ENCODE data around the gene KDM4C. TPM values are rescaled to one million over a fixed set of nuclear protein-coding genes. Genes with fewer than 3 reads are reported as not detected.
"Not testable (repeated sequence)": the region's sequence is repeated elsewhere in the genome, so short reads cannot be mapped to it uniquely, and the experiment has no call there.

Gene KDM4C
- total RNA-seq, 1 donor from 2014 or later, result 76.8 TPM

DNA sequence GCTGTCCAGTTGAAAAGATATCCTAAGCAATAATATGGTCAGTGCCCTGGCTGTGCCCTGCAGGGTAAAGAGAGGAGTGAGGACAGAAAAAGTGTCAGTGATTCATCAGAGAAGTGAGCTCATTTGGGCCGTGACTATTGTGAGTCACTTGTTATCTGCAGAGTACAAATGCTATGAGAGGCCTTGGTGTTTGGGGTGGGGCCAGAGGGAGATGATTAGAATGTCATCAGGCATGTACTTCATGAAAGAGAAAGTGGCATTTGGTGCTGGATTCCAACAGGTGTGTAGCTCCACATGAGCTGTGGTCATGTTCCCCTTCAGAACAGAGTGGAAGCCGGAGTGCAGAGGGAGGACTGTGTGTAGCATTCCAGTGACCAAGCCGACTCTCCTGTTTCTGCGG is 174.1 kb downstream of the KDM4C start:
- no peak for DNase-seq (ENCODE audit: low spot score)

GRCh38 chr9:6936103-6936502 is 178.3 kb downstream of the KDM4C start:
- DNase-seq (ENCODE audit: low spot score), result no peak

- no peak for DNase-seq (ENCODE audit: low spot score)
These were observed 179.4 kb downstream of the KDM4C start for GRCh38 chr9:6937209-6937608.

DNA sequence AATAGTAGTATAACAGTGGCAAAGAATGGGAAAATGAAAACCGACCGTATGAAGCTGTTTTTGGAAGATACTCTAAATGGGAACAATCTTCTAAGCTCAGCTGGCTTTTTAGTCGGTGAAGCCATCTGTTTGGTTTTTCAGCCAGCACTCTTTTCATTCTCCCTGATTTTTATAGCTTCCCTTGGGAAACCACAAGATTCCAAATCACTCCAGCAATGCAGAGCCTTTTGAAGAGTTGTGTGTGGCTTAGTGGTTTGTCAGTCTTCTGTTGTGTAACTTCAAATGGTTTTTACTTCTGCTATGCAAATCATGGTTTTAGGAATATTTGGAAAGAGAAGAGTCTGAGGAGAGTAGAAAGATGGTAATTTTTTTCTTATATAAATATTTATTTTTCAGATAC is 180.7 kb downstream of the KDM4C start:
- DNase-seq (ENCODE audit: low spot score), result no peak

DNA sequence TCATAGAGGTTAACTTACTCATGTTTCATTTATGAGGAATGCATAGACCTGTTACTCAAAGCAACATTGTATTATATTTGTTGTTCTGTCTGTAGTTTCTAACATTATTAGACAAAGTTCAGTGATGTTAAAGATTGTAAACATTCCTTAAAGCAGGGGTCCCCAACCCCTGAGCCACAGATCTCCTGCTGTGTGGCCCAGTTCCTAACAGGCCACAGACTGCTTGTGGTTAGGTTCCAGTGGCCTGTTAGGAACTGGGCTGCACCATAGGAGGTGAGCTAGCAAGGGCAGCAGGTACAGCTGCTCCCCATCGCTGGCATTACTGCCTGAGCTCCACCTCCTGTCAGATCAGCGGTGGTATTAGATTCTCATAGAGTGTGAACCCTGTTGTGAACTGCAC is 181.1 kb downstream of the KDM4C start:
- DNase-seq (ENCODE audit: low spot score), result no peak

- no peak for DNase-seq (ENCODE audit: low spot score)
These were observed 183.7 kb downstream of the KDM4C start for GRCh38 chr9:6941501-6941900.

- no peak for DNase-seq (ENCODE audit: low spot score)
These were observed 184.6 kb downstream of the KDM4C start for GRCh38 chr9:6942406-6942805.

GRCh38 chr9:6943293-6943692 is 185.5 kb downstream of the KDM4C start:
- DNase-seq (ENCODE audit: low spot score), result no peak

DNA sequence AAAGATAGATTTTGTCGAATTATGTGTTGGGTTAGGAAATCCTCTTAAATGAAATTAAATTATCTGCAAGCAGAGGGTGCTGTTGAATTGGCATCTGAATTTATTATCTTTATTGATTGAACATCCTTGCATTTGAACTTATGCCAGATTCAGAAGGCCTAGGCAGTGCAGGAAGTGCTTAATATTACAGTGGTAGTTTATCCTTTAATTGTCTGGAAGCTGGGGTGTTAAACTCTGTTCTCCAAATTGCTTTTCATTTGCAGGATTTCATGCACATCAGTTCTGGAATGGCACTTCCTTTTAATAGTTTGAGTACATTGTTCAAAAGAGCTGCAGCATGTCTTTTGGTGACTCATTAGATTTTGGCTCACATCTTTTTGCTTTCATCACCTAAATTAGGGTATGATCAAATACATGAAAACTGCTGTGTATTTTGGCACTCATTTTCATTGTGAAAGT is 186.3 kb downstream of the KDM4C start:
- no peak for DNase-seq (ENCODE audit: low spot score)

DNA sequence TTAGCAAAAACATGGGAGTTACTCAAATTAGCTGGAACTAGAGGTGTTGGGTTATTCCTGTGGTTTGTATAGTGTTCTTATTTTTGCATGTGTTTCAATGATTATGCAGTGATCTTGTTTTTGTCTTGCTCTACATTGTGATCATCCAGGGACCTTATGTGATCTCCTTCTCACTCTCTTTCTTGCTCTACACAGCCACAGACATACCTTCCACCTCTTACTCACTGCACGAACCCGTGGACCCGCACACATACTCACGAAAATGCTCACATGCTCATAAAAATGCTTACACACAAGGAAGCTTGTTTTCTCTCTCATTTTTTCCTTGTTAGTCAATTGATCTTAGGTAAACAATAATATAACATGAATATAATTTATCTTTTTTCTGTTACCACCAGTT is 187.1 kb downstream of the KDM4C start:
- DNase-seq (ENCODE audit: low spot score), result no peak

DNA sequence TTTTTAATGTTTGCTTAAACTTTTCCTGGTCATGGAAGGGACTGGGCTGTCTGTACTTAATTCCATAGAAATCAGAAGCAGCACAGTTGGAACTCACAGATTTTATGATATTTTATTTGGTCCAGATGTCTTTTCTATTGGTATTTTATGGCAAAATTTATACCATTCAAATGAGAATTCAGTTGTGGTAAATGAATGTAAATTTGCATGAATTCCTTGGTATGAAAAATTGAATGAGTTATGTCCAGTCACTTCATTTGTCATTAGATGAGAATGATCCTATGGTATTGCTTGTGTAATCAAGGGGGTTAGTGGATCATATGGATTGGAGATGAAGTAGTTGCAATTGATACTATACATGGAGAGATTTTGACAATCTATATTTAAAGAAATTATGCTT is 188.0 kb downstream of the KDM4C start:
- DNase-seq (ENCODE audit: low spot score), result no peak

DNA sequence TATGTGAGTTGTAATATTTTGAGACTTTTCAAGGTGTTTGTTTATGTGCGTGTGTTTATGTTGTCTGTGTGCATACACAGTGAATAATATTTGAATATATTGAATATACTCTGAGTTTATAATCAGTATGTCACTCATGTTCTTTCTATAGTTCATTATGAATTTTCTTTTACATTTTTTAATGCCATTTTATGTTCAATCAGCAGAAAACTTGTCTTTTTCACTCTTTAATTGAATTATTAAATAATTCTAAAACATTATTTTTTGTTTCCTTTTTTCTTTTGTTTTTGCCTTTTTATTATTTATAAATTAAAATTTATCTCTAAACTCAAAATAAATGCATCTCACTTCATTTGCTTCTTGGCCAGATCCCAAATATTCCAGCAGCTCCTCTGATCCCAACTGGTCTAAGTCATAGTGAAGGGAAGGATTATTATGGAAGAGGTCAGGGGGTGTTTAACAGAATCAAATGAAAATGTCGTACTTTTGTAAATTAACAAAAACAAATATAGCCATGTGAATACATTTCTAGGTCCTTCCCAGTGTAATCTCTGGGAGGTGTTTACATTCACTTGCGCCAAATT is 188.9 kb downstream of the KDM4C start:
- DNase-seq (ENCODE audit: low spot score), result no peak

DNA sequence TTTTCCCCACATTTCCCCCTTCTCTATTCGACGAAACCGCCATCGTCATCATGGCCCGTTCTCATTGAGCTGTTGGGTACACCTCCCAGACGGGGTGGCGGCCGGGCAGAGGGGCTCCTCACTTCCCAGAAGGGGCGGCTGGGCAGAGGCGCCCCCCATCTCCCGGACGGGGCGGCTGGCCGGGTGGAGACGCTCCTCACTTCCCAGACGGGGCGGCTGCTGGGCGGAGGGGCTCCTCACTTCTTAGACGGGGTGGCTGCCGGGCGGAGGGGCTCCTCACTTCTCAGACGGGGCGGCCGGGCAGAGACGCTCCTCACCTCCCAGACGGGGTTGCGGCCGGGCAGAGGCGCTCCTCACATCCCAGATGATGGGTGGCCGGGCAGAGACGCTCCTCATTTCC is 191.1 kb downstream of the KDM4C start:
- not testable (repeated sequence) for DNase-seq (ENCODE audit: low spot score)

DNA sequence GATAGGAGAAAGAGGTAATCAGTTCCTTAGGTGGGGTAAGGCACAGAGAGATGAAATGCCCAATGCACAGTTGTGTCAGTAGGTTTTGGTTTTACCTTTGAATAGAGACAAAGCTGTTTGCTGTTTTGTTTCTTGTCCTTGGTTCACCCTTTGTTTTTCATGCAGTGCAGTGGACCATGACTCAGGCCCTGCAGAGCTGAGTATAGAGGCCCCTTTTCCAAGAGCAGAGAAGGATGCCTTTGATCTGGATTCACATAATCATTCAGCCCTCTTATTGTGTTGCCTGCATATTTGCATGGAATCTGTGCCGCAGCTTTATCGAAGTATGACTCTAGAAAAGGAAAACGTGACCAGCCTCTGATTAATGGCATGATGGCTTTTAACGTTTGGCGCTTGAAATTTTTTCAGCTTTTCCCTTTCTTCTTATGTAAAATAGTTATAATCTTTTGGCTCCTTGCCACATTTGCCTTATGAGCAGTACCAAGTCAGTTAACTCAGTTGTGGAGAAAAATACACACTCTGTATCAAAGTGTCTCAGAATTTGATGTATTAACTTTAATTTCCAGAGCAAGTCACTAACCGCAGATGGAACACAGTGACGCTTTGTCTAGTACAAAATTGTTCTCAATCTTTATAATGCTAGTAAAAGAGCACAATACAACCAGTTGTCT is 197.6 kb downstream of the KDM4C start:
- no peak for DNase-seq (ENCODE audit: low spot score)

- no peak for DNase-seq (ENCODE audit: low spot score)
These were observed 199.1 kb downstream of the KDM4C start for GRCh38 chr9:6956879-6957278.

- no peak for DNase-seq (ENCODE audit: low spot score)
These were observed 201.7 kb downstream of the KDM4C start for GRCh38 chr9:6959270-6960000.

GRCh38 chr9:6960777-6961176 is 203.0 kb downstream of the KDM4C start:
- DNase-seq (ENCODE audit: low spot score), result no peak

- DNase-seq (ENCODE audit: low spot score), result no peak
These were observed 204.2 kb downstream of the KDM4C start for GRCh38 chr9:6961845-6962522.

DNA sequence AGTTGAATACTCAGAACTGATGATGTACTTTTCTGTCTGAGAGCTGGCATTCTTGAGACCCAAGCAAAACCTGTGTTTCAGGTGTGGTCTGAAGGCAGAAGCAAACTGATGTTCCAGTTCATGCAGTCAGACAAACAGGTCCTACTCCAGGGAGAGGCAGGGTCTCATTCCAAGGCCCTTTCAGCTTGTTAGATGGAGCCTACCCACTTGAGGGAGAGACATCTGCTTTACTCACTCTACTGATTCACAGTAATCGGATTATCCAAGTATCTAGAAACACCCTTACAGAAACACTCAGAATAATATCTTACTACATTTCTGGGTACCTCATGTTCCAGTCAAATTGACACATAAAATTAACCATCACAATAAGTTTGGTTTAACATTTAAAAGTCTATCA is 207.8 kb downstream of the KDM4C start:
- no peak for DNase-seq (ENCODE audit: low spot score)

DNA sequence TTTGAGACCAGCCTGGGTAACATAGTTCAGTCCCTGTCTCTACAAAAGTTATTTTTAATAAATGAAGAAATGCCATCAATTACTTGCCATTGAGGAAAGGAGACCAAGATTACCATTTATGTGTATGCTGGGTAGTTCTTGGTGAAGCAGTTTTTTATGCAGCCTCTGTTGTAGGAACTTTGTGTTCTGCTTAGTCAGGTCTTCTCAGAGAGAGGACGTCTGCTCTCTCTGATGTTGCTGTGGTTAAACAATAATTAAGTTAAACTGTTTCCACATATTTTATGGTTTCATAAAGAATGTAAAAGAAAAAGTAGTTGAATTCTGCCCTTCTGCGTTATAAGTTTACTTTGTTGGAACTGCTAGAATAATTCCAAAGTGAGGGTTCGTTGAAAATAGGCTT is 210.5 kb downstream of the KDM4C start:
- no peak for DNase-seq (ENCODE audit: low spot score)

- DNase-seq (ENCODE audit: low spot score), result no peak
These were observed 212.0 kb downstream of the KDM4C start for GRCh38 chr9:6969805-6970204.

DNA sequence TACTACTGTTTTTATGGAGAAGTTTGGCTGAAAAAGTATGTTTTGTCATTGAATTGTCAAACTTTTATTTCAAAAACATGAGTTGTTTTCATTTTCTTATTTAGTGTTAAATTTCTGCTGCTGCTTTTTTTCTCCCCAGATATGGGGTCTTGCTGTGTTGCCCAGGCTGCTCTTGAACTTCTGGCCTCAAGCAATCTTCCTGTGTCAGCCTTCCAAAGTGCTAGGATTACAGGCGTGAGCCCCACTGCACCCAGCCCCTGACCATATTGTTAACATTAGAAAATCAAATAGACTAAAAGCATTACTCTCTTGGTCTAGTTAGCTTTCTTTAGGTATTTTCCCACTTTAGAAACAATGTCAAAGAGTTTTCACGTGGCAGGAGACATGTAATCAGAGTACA is 215.3 kb downstream of the KDM4C start:
- no peak for DNase-seq (ENCODE audit: low spot score)

DNA sequence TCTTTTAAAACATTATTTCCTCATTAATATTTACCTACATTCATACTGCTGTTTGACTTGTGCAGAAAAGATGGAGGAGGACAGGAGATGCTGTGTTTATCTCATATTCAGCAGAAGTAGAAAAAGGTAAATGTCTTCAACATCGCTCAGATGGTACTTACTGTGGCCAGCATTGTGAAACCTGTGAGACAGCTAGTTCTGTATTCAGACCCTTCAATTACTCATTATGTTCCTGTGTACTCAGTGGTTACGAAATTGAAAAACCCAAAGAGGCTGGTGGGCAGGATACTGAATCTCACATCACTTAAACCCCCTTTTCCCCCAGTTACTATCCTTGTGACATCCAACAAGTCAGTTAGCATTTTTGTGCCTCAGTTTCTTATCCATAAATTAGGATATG is 216.0 kb downstream of the KDM4C start:
- no peak for DNase-seq (ENCODE audit: low spot score)

Data from ureter (tissue), 1 donor.